Measurements from ENCODE around the gene FOXP3.

DNA sequence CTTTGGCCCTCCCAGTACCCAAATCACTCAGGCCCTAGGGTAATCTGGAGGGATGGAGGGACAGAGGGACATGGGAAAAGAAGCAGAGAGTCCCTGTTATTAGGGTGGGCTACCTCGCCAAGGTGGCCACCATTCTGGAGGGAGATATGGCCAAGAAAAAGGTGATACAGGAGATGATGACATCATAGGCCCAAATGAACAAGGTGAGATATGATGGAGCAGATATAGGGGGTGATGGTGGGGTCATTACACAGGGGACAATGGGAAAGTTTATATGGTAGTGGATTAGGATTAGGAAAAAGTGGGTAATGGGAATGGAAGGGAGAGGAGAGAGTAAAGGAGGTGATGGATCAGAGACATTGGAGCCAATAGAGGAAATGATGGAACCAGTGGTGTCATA lies 51.6 kb downstream of the FOXP3 start:
- TF ChIP-seq, protein P1, sequence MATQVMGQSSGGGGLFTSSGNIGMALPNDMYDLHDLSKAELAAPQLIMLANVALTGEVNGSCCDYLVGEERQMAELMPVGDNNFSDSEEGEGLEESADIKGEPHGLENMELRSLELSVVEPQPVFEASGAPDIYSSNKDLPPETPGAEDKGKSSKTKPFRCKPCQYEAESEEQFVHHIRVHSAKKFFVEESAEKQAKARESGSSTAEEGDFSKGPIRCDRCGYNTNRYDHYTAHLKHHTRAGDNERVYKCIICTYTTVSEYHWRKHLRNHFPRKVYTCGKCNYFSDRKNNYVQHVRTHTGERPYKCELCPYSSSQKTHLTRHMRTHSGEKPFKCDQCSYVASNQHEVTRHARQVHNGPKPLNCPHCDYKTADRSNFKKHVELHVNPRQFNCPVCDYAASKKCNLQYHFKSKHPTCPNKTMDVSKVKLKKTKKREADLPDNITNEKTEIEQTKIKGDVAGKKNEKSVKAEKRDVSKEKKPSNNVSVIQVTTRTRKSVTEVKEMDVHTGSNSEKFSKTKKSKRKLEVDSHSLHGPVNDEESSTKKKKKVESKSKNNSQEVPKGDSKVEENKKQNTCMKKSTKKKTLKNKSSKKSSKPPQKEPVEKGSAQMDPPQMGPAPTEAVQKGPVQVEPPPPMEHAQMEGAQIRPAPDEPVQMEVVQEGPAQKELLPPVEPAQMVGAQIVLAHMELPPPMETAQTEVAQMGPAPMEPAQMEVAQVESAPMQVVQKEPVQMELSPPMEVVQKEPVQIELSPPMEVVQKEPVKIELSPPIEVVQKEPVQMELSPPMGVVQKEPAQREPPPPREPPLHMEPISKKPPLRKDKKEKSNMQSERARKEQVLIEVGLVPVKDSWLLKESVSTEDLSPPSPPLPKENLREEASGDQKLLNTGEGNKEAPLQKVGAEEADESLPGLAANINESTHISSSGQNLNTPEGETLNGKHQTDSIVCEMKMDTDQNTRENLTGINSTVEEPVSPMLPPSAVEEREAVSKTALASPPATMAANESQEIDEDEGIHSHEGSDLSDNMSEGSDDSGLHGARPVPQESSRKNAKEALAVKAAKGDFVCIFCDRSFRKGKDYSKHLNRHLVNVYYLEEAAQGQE (IDR thresholded peaks at IDR 0.05; ENCODE audit: insufficient read depth in 1 of 2, low read depth in 2 of 2, low read length in 1 of 2) = no peak
- TF ChIP-seq, protein P2, sequence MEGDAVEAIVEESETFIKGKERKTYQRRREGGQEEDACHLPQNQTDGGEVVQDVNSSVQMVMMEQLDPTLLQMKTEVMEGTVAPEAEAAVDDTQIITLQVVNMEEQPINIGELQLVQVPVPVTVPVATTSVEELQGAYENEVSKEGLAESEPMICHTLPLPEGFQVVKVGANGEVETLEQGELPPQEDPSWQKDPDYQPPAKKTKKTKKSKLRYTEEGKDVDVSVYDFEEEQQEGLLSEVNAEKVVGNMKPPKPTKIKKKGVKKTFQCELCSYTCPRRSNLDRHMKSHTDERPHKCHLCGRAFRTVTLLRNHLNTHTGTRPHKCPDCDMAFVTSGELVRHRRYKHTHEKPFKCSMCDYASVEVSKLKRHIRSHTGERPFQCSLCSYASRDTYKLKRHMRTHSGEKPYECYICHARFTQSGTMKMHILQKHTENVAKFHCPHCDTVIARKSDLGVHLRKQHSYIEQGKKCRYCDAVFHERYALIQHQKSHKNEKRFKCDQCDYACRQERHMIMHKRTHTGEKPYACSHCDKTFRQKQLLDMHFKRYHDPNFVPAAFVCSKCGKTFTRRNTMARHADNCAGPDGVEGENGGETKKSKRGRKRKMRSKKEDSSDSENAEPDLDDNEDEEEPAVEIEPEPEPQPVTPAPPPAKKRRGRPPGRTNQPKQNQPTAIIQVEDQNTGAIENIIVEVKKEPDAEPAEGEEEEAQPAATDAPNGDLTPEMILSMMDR (IDR thresholded peaks at IDR 0.05) = no peak
- no peak for TF ChIP-seq TCF7L2 (IDR thresholded peaks at IDR 0.05; ENCODE audit: low read depth, low read length)
